IMR-90 (cell line): Measurements from ENCODE around the gene RCCD1. TPM values are rescaled to one million over a fixed set of nuclear protein-coding genes. Genes with fewer than 3 reads are reported as not detected.

ENCODE experiments used
- ATAC-seq: fragments of 200-7000 bp; cut with Tn5 transposase; 2 replicates; pipeline ENCODE4 v1.9.1; 2020; ENCODE audit warnings: low read depth, mild to moderate bottlenecking, moderate library complexity
- BruUV-seq: library from RNA; stranded (reverse); fragments of 400-500 nt; replicated peaks from 2 replicates; lab custom pipeline; 2021; lab: Mats Ljungman, UMichigan
- CTCF ChIA-PET: fragments of 300-600 bp; formaldehyde crosslinking; extraction: SDS; loops from one replicate; lab custom pipeline; 2021; ENCODE audit warnings: antibody characterized with exemption; lab: Yijun Ruan, JAX
- POLR2A ChIA-PET: fragments of 300-600 bp; sonication (Branson Sonifier 250); formaldehyde crosslinking; loops from one replicate; lab custom pipeline; 2022; ENCODE audit warnings: antibody characterized with exemption; ENCODE audit not compliant: unreplicated experiment; lab: Charles Lee
- DNase-seq: peaks from one replicate; pipeline ENCODE4 v3.0.0; 2013
- H2AFZ ChIP-seq: replicated peaks from 2 replicates; pipeline ENCODE3; 2013; ENCODE audit warnings: low read length, mild to moderate bottlenecking; ENCODE audit not compliant: poor library complexity
- H2AK5ac ChIP-seq: 2 replicates; pipeline ENCODE4 v1.6.1; 2013; ENCODE audit warnings: low read depth, low read length, inconsistent platforms
- H2AK9ac ChIP-seq: replicated peaks from 2 replicates; pipeline ENCODE3; 2013; ENCODE audit warnings: mild to moderate bottlenecking, low read depth, low read length, moderate library complexity; ENCODE audit not compliant: poor library complexity
- H2BK120ac ChIP-seq: 2 replicates; pipeline ENCODE4 v1.6.1; 2013; ENCODE audit warnings: low read depth, low read length, inconsistent platforms
- H2BK15ac ChIP-seq: 3 replicates; pipeline ENCODE4 v1.6.1; 2013; ENCODE audit warnings: low read depth, low read length, inconsistent platforms
- H2BK20ac ChIP-seq: 2 replicates; pipeline ENCODE4 v1.6.1; 2013; ENCODE audit warnings: low read depth, mild to moderate bottlenecking, inconsistent platforms, low read length, moderate library complexity
- H2BK5ac ChIP-seq: 2 replicates; pipeline ENCODE4 v1.6.1; 2013; ENCODE audit warnings: mild to moderate bottlenecking, low read depth, low read length, inconsistent platforms; ENCODE audit not compliant: poor library complexity, severe bottlenecking
- H3K14ac ChIP-seq: replicated peaks from 2 replicates; pipeline ENCODE4 v1.6.1; 2013; ENCODE audit warnings: low read depth, low read length, inconsistent platforms
- H3K18ac ChIP-seq: 2 replicates; pipeline ENCODE4 v1.6.1; 2013; ENCODE audit warnings: low read depth, low read length, control low read depth
- H3K23ac ChIP-seq: 2 replicates; pipeline ENCODE4 v1.6.1; 2013; ENCODE audit warnings: low read depth, low read length, inconsistent platforms
- H3K27ac ChIP-seq: 2 replicates; pipeline ENCODE4 v1.5.1; 2013; ENCODE audit warnings: mild to moderate bottlenecking, control low read depth, low read length; ENCODE audit not compliant: insufficient read depth
- H3K27me3 ChIP-seq: 2 replicates; pipeline ENCODE4 v1.6.1; 2013; ENCODE audit warnings: low read length; ENCODE audit not compliant: control insufficient read depth, insufficient read depth
- H3K36me3 ChIP-seq: 2 replicates; pipeline ENCODE4 v1.6.1; 2013; ENCODE audit warnings: low read length, mixed read lengths; ENCODE audit not compliant: control insufficient read depth, insufficient read depth
- H3K4ac ChIP-seq: 2 replicates; pipeline ENCODE4 v1.6.1; 2013; ENCODE audit warnings: low read depth, low read length, inconsistent platforms
- H3K4me1 ChIP-seq: 2 replicates; pipeline ENCODE4 v1.6.1; 2013; ENCODE audit warnings: low read length, mixed read lengths; ENCODE audit not compliant: control insufficient read depth, insufficient read depth
- H3K4me2 ChIP-seq: 2 replicates; pipeline ENCODE4 v1.6.1; 2013; ENCODE audit warnings: low read depth, mild to moderate bottlenecking, control low read depth, low read length, moderate library complexity
- H3K4me3 ChIP-seq: 2 replicates; pipeline ENCODE4 v1.5.1; 2013; ENCODE audit warnings: low read depth, mild to moderate bottlenecking, control low read depth, low read length, moderate library complexity; ENCODE audit not compliant: insufficient read depth
- H3K56ac ChIP-seq: 2 replicates; pipeline ENCODE4 v1.6.1; 2013; ENCODE audit warnings: low read length, inconsistent platforms; ENCODE audit not compliant: insufficient read depth; ENCODE audit errors: extremely low read depth
- H3K79me1 ChIP-seq, 2 experiments: 2 replicates each; pipeline ENCODE4 v1.6.1; 2013; ENCODE audit warnings: low read length in 2 of 2, inconsistent platforms in 1 of 2, low read depth in 1 of 2
- H3K9ac ChIP-seq: 2 replicates; pipeline ENCODE4 v1.6.1; 2013; ENCODE audit warnings: low read depth, low read length, control low read depth
- H3K9me1 ChIP-seq: 2 replicates; pipeline ENCODE4 v1.6.1; 2013; ENCODE audit warnings: low read length, inconsistent platforms; ENCODE audit not compliant: insufficient read depth
- H3K9me3 ChIP-seq: 2 replicates; pipeline ENCODE4 v1.6.1; 2013; ENCODE audit warnings: low read length; ENCODE audit not compliant: control insufficient read depth, insufficient read depth
- H4K20me1 ChIP-seq: 2 replicates; pipeline ENCODE4 v1.6.1; 2013; ENCODE audit warnings: low read length, inconsistent platforms; ENCODE audit not compliant: insufficient read depth
- H4K5ac ChIP-seq: 2 replicates; pipeline ENCODE4 v1.6.1; 2013; ENCODE audit warnings: mild to moderate bottlenecking, low read depth, low read length, control low read depth
- H4K8ac ChIP-seq, 2 experiments: 2 replicates each; pipeline ENCODE4 v1.6.1; 2013; ENCODE audit warnings: low read depth in 2 of 2, low read length in 2 of 2, control low read depth in 1 of 2, inconsistent platforms in 1 of 2
- H4K91ac ChIP-seq: 2 replicates; pipeline ENCODE4 v1.6.1; 2013; ENCODE audit warnings: low read depth, low read length, inconsistent platforms; ENCODE audit not compliant: insufficient read depth
- BHLHE40 ChIP-seq: fragments of 150-350 bp; IDR thresholded peaks from 2 replicates; pipeline ENCODE4 v1.6.1; 2016; ENCODE audit warnings: mild to moderate bottlenecking, low read depth, low read length
- CHD1 ChIP-seq: IDR thresholded peaks from 2 replicates; pipeline ENCODE4 v1.6.1; 2012; ENCODE audit warnings: low read depth, low read length, improper control_type of control experiment
- ELK1 ChIP-seq: fragments of 150-350 bp; IDR thresholded peaks from 2 replicates; pipeline ENCODE4 v1.6.1; 2016; ENCODE audit warnings: low read depth, mild to moderate bottlenecking, low read length, moderate library complexity, borderline replicate concordance
- FOS ChIP-seq: fragments of 150-350 bp; IDR thresholded peaks from 2 replicates; pipeline ENCODE4 v1.6.1; 2016; ENCODE audit warnings: low read depth, low read length
- MXI1 ChIP-seq: IDR thresholded peaks from 2 replicates; pipeline ENCODE4 v1.6.1; 2012; ENCODE audit warnings: low read depth, mild to moderate bottlenecking, low read length, moderate library complexity, borderline replicate concordance
- NFE2L2 ChIP-seq: fragments of 150-350 bp; IDR thresholded peaks from 2 replicates; pipeline ENCODE4 v1.6.1; 2016; ENCODE audit warnings: low read depth, mild to moderate bottlenecking, low read length
- RAD21 ChIP-seq: IDR thresholded peaks from 2 replicates; pipeline ENCODE4 v1.6.1; 2012; ENCODE audit warnings: low read length, improper control_type of control experiment
- RCOR1 ChIP-seq: IDR thresholded peaks from 2 replicates; pipeline ENCODE4 v1.6.1; 2012; ENCODE audit warnings: mild to moderate bottlenecking, low read length, improper control_type of control experiment; ENCODE audit not compliant: insufficient replicate concordance
- RFX5 ChIP-seq: IDR thresholded peaks from 2 replicates; pipeline ENCODE4 v1.8.0; 2012; ENCODE audit warnings: low read depth, mild to moderate bottlenecking, low read length, moderate library complexity
- SMC3 ChIP-seq: fragments of 150-350 bp; IDR thresholded peaks from 2 replicates; pipeline ENCODE4 v1.6.1; 2016; ENCODE audit warnings: low read depth, mild to moderate bottlenecking, antibody characterized with exemption, low read length, moderate library complexity
- USF2 ChIP-seq: fragments of 150-350 bp; IDR thresholded peaks from 2 replicates; pipeline ENCODE4 v1.6.1; 2017; ENCODE audit warnings: mild to moderate bottlenecking, antibody characterized with exemption, low read length, low read depth
- WGBS, 2 experiments: methylation state at CpG; one replicate each; pipeline versions ENCODE4 v1.1.5 to v1.1.7; 2013; ENCODE audit warnings: missing lambda C conversion rate in 2 of 2; ENCODE audit not compliant: insufficient read length in 1 of 2; ENCODE audit errors: extremely low coverage in 2 of 2; 5-methylcytosine and 5-hydroxymethylcytosine counted together
- dilution Hi-C: fragments of 300-500 bp; cut with HindIII; formaldehyde crosslinking; loops from one replicate; pipeline ENCODE4 v1.14.3; 2018; ENCODE audit warnings: low sequenced_read_pairs; ENCODE audit not compliant: unreplicated experiment
- in situ Hi-C: fragments of 300-500 bp; cut with MboI; formaldehyde crosslinking; loops from 3 replicates; pipeline ENCODE4 v1.14.3; 2019; ENCODE audit warnings: low sequenced_read_pairs, inconsistent platforms, mixed read lengths
- intact Hi-C: fragments of 100-400 bp; cut with micrococcal nuclease; formaldehyde crosslinking; loops from 2 replicates; pipeline ENCODE4 v1.10.0; 2022
- polyA plus RNA-seq, 3 experiments: library from polyadenylated mRNA; depleted of rRNA; stranded (reverse); fragments of >200 nt; gene quantifications; 2 replicates each; pipeline ENCODE4 v1.2.3, GENCODE V29; 2012; ENCODE audit warnings: low replicate concordance in 1 of 3
- total RNA-seq: library from RNA; depleted of rRNA; stranded (reverse); fragments of >200 nt; gene quantifications from 2 replicates; pipeline ENCODE4 v1.2.3, GENCODE V29; 2012
- TF ChIP-seq, protein P1 (sequence below): conservative IDR thresholded peaks from 2 replicates; pipeline ENCODE4 v1.5.1; 2012; ENCODE audit warnings: mild to moderate bottlenecking, low read depth, low read length, improper control_type of control experiment

RCCD1 gene
- total and polyA plus RNA-seq, 2 of the 4 experiments (the other 2 are of a cell fraction) = 3.9 to 9.9 TPM

- H3K36me3 ChIP-seq = peaks cover 5% of the 10 kb centered on the region
- H2BK5ac ChIP-seq = no peak overlapping the region
- 14% methylated on average over 1 of the region's 1 CpG; no CpG with 5 or more reads in 1 of the 2 experiments for WGBS, 2 experiments
- no peak overlapping the region for H3K27ac ChIP-seq
- peaks cover 13% of the 10 kb centered on the region for H3K9me1 ChIP-seq
- H3K4me2 ChIP-seq = no peak overlapping the region
- no peak overlapping the region for H3K14ac ChIP-seq
- DNase-seq (no peak), ATAC-seq (no peak)
- no peak overlapping the region for H2BK120ac ChIP-seq
- no TSS peak for BruUV-seq
- CTCF ChIA-PET = interaction anchor here (1.5 to 1.6 kb wide), 2 partner anchors 10 to 31 kb away, joined by 3 to 8 read pairs; partner anchors contain the start of gene MAN2A2
- no peak overlapping the region for H3K23ac ChIP-seq
- H3K9me3 ChIP-seq = no peaks in the 10 kb centered on the region
- no peak overlapping the region for H4K91ac ChIP-seq
- dilution Hi-C loops (no loop called here), intact Hi-C loops (no loop called here), in situ Hi-C loops (no loop called here)
- H4K8ac ChIP-seq = no peak overlapping the region
- H3K9ac ChIP-seq = no peak overlapping the region
- H2BK15ac ChIP-seq = no peak overlapping the region
- H2AFZ ChIP-seq = no peak overlapping the region
- H4K20me1 ChIP-seq = peaks cover 6% of the 10 kb centered on the region; the same call in 1 of the 2 replicates
- no peak overlapping the region for H2BK20ac ChIP-seq
- no peak overlapping the region for H2AK9ac ChIP-seq
- no peak overlapping the region for H2AK5ac ChIP-seq
- H3K4ac ChIP-seq = no peak overlapping the region
- peaks cover 11% of the 10 kb centered on the region for H3K4me1 ChIP-seq
- no peak overlapping the region for H3K56ac ChIP-seq
- POLR2A ChIA-PET = no interaction called here
- H4K5ac ChIP-seq = no peak overlapping the region
- no peaks in the 10 kb centered on the region for H3K27me3 ChIP-seq
- TF ChIP-seq CHD1 (no peak), FOS (no peak), RFX5 (no peak), NFE2L2 (no peak), RAD21 (no peak), MXI1 (no peak), RCOR1 (no peak), BHLHE40 (no peak), ELK1 (no peak), SMC3 (no peak), USF2 (no peak)
- TF ChIP-seq, protein P1, sequence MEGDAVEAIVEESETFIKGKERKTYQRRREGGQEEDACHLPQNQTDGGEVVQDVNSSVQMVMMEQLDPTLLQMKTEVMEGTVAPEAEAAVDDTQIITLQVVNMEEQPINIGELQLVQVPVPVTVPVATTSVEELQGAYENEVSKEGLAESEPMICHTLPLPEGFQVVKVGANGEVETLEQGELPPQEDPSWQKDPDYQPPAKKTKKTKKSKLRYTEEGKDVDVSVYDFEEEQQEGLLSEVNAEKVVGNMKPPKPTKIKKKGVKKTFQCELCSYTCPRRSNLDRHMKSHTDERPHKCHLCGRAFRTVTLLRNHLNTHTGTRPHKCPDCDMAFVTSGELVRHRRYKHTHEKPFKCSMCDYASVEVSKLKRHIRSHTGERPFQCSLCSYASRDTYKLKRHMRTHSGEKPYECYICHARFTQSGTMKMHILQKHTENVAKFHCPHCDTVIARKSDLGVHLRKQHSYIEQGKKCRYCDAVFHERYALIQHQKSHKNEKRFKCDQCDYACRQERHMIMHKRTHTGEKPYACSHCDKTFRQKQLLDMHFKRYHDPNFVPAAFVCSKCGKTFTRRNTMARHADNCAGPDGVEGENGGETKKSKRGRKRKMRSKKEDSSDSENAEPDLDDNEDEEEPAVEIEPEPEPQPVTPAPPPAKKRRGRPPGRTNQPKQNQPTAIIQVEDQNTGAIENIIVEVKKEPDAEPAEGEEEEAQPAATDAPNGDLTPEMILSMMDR = no peak
- peaks cover 23 to 50% of the 10 kb centered on the region in 2 experiments for H3K79me1 ChIP-seq
- H3K18ac ChIP-seq = no peak overlapping the region
- H3K4me3 ChIP-seq = no peak overlapping the region
Observed at GRCh38 chr15:90933301-90933700, 21.4 kb upstream of the RCCD1 start.
